ENCODE data around the gene NCOR2. TPM values are rescaled to one million over a fixed set of nuclear protein-coding genes. Genes with fewer than 3 reads are reported as not detected.
A peak's percentile ranks its signal among the peaks of the same experiment; 100 is the strongest.

NCOR2 gene
- total and polyA plus RNA-seq, 2 donors (not counting 1 experiment from before 2014, with no cell fraction given), result 25.9 to 144 TPM

DNA sequence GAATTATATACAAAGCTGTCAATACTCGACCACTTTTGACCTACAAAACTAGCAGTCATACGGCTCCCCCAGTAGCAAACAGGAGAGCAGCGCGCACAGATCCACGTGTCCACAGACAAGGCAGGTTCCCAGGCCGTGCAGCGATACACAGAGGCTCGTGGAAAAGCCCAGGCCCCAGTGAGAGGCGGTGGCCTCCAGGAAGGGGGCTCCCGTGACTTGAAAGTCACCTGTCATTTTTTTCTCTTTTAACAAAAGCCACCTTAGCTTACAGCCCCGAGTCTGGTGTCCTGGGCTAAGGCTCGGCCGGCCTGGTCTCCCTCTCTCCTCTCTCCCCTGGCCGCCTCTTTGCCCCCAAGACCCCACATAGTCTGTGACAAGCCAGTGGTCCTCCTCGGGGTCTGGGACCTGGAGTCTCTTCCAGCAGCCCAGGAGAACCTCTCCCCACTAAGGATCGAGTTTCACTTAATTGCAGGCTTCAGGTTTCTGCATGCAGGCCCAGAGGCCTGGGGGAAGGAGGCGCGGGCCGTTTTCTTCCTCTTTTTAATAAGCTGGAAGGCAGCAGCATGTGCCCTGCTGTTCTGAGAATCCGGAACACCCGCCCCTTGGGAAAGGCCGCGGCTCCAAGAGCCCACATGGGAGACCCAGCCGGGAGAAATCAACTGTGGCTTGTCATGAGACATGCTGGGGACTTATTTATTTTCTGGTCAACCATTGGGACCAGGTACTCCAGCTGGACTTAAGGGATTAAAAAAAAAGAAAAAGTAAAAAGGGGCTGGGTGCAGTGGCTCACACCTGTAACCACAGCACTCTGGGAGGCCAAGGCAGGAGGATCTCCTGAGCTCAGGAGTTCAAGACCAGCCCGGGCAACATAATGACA, 15.9 kb downstream of the NCOR2 start:
- Mint-ChIP-seq H3K27ac (peak overlapping the region; percentile 93), H3K4me3 (peak overlapping the region; percentile 85), H3K4me1 (peaks cover 77% of the 10 kb centered on the region), H3K9me3 (ENCODE audit: insufficient read depth) (no peaks in the 10 kb centered on the region), H3K27me3 (no peaks in the 10 kb centered on the region)
- POLR2A ChIA-PET, result interaction anchor here (0.5 to 0.6 kb wide), 2 partner anchors 91 to 211 kb away, joined by 3 to 9 read pairs; no protein-coding TSS in a partner anchor
- DNase-seq, result peak; percentile 66
- WGBS (ENCODE audit: insufficient coverage), result 32% methylated on average over 23 of the region's 25 CpGs
- Histone ChIP-seq H3K27ac (ENCODE audit: low read length in 2 of 2) (peak overlapping the region; percentile 34 to 75), H3K79me2 (ENCODE audit: control insufficient read depth, insufficient read depth, low read length) (peaks cover 99% of the 10 kb centered on the region), H4K20me1 (ENCODE audit: control insufficient read depth, insufficient read depth, low read length, poor library complexity, severe bottlenecking) (peaks cover 96% of the 10 kb centered on the region), H3K36me3 (replicated peaks in 1 of 2; ENCODE audit: control extremely low read depth in 1 of 2, control insufficient read depth in 1 of 2, extremely low read depth in 1 of 2, insufficient read depth in 2 of 2, low read length in 1 of 2) (peaks cover 0 to 3% of the 10 kb centered on the region in 2 experiments), H3K4me2 (replicated peaks; ENCODE audit: low read depth, low read length, poor library complexity, severe bottlenecking) (peak overlapping the region; percentile 70), H3K4me3 (ENCODE audit: control extremely low read depth in 1 of 5, extremely low read depth in 1 of 5, insufficient read depth in 1 of 5, low read depth in 2 of 5, low read length in 4 of 5) (peak overlapping the region in 1 of 5 experiments; percentile 29), H2AFZ (ENCODE audit: insufficient read depth, low read depth, low read length, poor library complexity, severe bottlenecking) (peak overlapping the region; percentile 61), H3K9ac (ENCODE audit: low read length) (peak overlapping the region; percentile 23), H3K9me3 (ENCODE audit: control extremely low read depth in 1 of 3, control insufficient read depth in 2 of 3, insufficient read depth in 1 of 3, low read length in 2 of 3) (no peaks in the 10 kb centered on the region), H3K27me3 (replicated peaks in 1 of 4; ENCODE audit: control extremely low read depth in 1 of 4, control insufficient read depth in 3 of 4, insufficient read depth in 4 of 4, low read length in 3 of 4) (no peaks in the 10 kb centered on the region), H3K4me1 (ENCODE audit: control insufficient read depth in 2 of 2, insufficient read depth in 2 of 2, low read length in 2 of 2) (peaks cover 41 to 68% of the 10 kb centered on the region in 2 donors)
- no peak for TF ChIP-seq EZH2 (IDR thresholded peaks at IDR 0.05; ENCODE audit: borderline replicate concordance, insufficient read depth, low read depth, low read length, poor library complexity, severe bottlenecking)
- TF ChIP-seq, protein P1, sequence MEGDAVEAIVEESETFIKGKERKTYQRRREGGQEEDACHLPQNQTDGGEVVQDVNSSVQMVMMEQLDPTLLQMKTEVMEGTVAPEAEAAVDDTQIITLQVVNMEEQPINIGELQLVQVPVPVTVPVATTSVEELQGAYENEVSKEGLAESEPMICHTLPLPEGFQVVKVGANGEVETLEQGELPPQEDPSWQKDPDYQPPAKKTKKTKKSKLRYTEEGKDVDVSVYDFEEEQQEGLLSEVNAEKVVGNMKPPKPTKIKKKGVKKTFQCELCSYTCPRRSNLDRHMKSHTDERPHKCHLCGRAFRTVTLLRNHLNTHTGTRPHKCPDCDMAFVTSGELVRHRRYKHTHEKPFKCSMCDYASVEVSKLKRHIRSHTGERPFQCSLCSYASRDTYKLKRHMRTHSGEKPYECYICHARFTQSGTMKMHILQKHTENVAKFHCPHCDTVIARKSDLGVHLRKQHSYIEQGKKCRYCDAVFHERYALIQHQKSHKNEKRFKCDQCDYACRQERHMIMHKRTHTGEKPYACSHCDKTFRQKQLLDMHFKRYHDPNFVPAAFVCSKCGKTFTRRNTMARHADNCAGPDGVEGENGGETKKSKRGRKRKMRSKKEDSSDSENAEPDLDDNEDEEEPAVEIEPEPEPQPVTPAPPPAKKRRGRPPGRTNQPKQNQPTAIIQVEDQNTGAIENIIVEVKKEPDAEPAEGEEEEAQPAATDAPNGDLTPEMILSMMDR (IDR thresholded peaks at IDR 0.05), result no peak
- intact Hi-C loops (cut with micrococcal nuclease), result loop anchor here (10.0 kb wide), 1 partner anchor 57 kb away; no protein-coding TSS in a partner anchor
- CTCF ChIA-PET, result interaction anchor here (1.4 kb wide), 1 partner anchor 13 kb away, joined by 3 read pairs; no protein-coding TSS in a partner anchor
- peak; percentile 63 for ATAC-seq (ENCODE audit: low read depth)

Measured in B cell (primary cell).